Inflammatory macrophage treated with lipopolysaccharide for 1 hour (primary cell): Measurements from ENCODE around the gene FARS2.

Experiments
- DNase-seq, 2 donors: peaks; one replicate each; pipeline ENCODE4 v3.0.0-alpha.2; 2020 to 2022

FARS2 gene

GRCh38 chr6:5738211-5738610 lies 476.9 kb downstream of the FARS2 start:
- no peak for DNase-seq

- no peak for DNase-seq
These were observed 483.2 kb downstream of the FARS2 start for GRCh38 chr6:5744497-5744896.

DNA sequence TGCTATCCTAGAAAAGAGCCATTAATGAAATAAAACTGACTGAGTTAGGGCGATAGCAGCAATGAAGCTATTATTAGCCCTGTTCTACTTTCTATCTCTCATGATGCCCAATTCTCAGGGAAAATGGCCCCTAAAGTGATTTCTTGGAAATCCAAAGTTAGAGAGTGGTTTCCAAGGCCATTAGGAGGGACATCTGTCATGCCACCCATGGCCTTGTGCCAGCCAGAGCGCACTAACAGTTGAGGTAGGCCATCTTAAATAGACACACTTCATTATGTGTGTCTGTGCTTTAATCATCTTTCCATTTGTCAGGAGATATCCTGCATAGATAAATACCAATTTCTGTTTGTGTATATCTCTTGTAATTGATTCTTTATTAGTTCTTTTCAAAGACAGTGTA lies 483.8 kb downstream of the FARS2 start:
- DNase-seq = no peak

DNA sequence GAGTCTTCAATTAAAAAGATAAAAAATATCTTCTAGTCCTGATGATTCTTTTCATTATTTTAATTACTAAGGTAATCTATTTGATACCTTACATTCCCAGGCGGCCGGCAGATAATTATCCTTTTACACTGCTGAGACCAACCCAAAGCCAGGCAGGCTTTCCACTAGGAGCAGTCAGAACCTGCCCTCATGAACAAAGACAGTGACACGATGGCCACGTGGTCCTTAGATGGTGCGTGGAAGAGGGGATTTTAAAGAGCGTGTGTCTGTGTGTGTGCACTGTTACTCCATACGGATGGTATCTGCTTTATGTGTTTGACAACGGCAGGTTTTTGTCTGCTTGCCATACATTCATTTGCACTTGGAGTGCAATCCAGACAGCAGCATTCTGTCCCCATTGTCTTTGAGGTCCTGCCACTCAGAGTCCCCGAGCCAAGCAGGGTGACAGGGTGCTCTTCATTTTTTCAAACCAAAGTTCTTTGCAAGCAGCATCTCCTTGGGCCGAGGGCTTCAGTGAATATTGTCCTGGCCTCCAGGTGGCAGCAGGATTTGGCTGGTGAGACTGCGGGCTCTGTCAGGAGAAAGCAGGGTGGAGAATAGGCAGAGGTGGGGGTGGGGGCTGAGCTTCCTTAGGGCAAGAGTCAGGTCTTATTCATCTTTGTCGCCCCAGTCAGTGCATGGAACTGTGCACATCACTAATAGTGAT lies 484.9 kb downstream of the FARS2 start:
- DNase-seq = no peak

DNA sequence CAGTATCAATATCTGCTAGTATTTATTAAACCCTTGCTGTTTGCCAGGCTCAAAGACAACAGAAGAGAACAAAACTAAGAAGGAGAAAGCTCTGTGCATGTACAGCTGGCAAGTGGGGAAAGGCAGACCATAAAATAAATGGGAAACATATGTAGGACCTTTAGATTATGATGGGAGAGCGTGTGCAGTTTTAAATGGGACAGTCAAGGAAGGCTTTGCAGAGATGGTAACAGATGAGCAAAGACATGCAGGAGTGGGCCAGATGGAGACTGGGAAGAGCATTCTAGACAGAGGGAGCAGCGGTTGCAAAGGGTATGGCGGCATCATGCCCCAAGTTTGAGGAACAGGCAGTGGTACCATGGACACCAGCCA lies 485.4 kb downstream of the FARS2 start:
- DNase-seq = no peak

GRCh38 chr6:5747379-5747778 lies 486.1 kb downstream of the FARS2 start:
- no peak for DNase-seq

- DNase-seq = no peak
These were observed 487.8 kb downstream of the FARS2 start for GRCh38 chr6:5749016-5749650.

DNA sequence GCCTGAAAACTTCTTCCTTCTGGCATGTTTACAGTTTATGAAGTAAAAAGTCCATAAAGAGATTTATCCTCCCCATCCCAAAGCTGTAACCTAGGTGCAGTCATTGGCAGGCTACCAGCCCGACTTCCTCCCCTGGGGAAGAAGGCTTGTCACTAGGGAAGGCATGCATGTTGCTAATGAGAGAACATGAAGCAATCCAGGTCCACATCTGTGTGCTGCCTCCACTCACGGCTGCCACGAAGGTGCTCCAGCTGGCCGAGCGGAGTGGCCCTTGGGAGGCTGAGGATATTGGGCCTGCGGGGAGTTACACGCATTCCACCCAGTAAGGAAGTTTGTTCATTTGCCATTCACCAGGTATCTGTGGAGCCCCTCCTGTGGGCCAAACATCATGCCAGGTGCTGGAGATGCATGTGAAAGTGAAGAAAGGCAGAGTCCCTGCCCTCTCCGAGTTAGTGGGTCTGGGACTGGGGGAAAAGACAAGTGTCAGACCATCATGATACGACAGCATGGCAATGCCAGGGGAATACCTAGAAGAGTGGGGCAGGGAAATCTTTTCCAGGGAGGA lies 488.4 kb downstream of the FARS2 start:
- no peak for DNase-seq

DNA sequence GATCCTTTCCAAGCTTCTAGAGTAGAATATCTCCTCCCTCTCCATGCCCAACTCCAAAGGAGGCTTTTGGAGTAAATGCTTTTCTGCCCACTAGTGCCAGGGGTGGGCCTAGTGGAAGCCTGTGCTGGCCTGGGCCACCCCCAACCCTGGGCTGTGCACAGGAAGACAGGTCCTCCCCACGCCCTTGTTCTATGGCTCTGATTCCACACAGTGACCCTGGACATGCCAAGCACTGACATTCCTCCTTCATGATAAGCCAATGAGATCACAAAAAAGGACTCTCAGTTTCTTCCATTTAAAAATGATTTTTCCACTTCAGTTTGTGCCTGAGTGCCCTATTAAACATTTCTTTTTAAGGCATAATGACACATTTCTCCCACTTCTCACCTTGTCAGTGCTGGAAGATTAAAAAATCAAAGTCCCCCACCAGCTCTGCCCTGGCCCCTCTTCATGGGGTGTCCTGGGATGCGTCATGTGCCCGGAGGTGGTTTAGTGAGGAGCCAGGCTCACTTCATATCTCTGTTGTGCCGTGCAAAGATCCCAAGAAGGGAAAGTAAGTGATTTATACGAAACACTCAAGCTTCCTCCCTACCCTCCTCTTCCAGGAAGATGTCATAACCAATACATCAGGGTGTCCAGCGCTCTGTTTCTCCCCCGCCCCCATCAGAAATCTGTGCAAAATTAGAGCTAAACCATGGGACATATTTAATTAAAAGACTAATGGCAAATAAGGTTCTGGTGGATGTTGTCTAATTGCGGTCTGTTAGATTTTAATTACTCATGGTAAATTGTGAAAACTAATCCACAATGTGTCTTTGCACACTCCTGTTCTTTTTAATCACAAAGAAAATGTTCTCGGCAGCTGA lies 490.4 kb downstream of the FARS2 start:
- no peak for DNase-seq

DNA sequence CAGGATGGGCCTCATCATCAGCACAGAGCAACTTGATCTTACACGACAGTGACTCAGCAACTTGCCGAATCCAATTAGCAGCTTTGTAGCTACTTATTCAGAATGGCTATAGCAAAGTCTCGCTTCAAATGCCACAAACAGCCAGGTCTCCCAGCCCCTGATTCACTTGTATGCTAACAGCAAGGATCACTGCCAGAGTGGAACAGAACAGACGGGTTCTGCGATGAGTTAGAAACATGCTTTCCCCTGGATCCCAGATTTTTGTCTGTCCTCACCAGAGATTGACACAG lies 491.0 kb downstream of the FARS2 start:
- DNase-seq = no peak

- DNase-seq = no peak
These were observed 491.9 kb downstream of the FARS2 start for GRCh38 chr6:5753209-5753608.

GRCh38 chr6:5754904-5755303 lies 493.6 kb downstream of the FARS2 start:
- no peak for DNase-seq

- DNase-seq = no peak
These were observed 498.3 kb downstream of the FARS2 start for GRCh38 chr6:5759571-5759970.

- no peak for DNase-seq
These were observed 500.1 kb downstream of the FARS2 start for GRCh38 chr6:5761370-5761769.

DNA sequence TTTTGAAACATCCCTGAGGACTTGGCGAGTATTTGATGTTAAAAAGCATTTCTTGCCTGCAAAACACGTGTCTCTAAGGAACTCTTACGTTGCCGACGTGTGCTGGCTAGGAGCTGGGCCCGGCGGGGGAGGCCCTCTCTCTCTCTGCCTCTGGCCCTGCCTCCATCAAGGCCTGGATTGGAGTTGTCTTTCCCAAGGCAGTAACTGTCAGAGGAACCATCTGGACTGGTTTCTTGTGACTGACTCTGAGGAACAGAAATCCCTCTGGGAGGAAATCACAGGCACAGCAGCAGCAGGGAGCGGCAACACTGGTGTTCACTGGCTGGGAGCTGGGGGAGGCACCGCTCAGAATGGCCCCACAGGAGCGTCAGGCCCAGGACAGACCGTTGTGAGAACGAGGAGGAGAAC lies 501.3 kb downstream of the FARS2 start:
- no peak for DNase-seq

DNA sequence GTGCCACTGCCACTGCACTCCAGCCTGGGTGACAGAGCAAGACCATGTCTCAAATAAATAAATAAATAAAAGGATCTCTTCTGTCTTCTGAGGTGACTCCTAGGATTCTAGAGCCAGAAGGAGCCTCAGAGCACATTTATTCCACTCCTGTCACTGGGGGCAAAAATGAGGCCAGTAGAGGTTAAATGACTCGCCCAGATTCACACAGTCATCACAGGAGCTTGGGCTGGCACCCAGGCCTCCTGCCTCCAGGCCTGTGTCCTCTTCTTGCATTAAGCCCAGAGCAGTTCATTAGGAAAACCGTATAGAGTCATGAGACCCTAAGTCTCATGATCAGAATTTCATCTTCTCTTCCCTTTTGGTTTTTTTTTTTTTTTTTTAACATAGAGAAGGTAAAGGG lies 502.1 kb downstream of the FARS2 start:
- DNase-seq = peak in 1 of 2 donors; percentile 14

DNA sequence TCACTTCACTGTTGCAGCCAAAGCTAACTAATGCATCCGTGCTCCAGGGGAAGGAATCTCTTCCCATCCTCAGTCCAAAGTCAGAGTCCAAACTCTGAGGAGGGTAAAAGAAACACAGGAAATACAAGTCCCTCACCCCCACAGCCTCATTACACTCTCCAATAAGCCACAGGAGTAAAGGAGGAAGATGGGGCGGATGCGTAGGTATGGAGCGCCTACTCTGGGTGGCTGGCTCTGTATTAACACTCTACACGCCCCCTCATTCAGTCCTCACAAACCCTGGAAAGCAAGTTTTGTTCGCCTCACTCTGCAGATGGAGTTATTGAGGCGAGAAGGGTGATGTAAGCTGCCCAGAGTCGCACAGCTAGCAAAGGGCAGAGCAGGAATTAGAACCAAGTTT lies 502.6 kb downstream of the FARS2 start:
- no peak for DNase-seq

GRCh38 chr6:5764401-5764955 lies 503.2 kb downstream of the FARS2 start:
- peak; percentile 20 to 77 for DNase-seq

DNA sequence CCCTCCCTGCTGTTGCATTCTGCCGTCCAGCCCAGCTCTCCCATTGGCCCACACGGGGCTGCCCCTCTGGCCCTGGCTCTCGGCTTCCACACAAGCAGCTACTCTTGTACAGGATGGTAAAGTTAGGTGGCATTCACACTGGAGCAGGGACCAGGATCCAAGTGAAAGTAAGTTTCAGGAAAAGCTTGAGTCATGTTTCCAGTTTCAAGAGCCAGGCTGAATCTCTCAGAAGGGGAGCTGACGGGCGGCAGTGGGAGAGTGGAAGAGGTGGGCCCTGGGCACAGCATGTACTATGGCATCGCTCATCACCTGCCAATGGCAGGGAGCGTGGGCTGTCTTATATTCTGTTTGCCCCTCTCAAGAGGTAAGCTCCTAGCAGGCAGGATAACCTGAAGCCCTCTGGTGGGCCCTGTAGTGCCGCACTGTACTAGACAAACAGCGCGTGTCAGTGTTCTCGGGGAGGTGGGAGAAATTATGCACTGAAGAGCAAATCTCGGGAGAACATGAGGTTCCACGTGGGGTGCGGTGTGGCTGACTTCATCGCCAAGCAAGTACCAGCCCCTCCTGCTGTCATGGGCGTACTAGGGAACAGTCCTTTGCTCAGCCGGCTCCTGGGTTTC lies 503.9 kb downstream of the FARS2 start:
- no peak for DNase-seq

DNA sequence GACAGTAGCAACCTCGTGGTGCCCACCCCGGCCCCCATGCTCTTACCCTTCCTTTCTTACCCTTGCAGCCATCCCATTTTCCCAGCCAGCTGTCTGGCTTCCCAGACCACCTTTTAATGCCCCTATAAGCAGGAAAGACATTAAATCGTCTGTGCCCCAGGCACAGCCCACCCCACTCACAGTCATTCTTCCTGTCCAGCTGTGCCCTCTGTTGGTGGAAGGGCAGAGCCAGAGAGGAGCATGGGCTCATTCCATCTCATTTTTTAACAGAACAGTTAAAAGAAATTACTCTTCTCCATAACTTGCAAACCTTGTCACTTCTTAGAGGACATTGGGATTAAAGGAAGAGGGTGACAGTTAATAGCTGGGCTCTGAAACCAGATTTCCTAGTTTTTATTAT lies 504.9 kb downstream of the FARS2 start:
- DNase-seq = no peak

GRCh38 chr6:5767471-5767870 lies 506.2 kb downstream of the FARS2 start:
- no peak for DNase-seq

DNA sequence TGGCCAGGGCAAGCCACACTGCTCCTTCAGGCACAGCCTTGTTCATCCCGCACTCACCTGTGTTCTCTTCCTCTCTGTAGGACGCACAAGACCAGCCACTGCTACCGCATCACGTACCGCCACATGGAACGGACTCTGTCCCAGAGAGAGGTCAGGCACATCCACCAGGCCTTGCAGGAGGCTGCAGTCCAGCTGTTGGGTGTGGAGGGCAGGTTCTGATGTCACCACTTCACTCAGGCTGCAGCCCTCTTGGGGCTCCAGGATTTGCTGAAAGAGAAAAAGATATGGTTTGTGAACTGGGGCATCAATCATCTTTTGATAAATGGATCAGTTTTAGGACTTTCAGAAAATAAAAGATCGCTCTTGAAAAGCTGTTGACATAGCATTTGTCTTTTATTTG lies 509.9 kb downstream of the FARS2 start:
- no peak for DNase-seq

DNA sequence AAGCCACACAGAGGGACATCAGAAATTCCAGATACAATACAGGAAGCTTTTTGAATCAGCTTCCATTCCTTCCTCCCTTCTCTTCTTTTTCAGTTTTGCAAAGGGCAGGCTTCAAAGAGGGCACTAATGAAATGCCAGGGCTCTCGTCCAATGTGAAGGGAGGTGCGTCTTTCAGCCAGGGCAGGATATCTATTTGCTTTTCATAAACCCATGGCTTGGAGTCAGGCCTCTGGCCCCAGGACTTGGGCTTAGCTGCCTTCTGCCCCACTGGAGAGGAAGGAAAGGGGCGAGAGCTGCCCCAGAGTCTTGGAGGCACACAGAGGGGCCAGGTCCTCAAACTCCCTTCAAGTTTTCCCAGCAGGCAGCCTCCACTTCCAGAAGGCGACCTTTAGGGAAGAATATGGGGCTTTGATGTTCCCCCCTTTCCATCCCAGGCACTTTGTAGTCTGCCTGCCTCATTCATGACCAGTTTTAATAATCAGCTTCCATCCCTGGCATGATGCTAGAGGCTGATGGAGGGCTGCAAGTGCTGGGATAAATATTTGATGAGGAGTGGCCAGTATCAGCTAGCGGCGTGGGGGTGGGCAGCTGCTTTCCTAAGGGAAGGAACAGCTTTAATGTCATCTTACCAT lies 510.6 kb downstream of the FARS2 start:
- DNase-seq = no peak
